ENCODE measurements around the gene SCT. TPM values are rescaled to one million over a fixed set of nuclear protein-coding genes. Genes with fewer than 3 reads are reported as not detected.

Gene SCT
- total and polyA plus RNA-seq, 8 donors = 0.58 to 0.69 TPM; not detected in 6

DNA sequence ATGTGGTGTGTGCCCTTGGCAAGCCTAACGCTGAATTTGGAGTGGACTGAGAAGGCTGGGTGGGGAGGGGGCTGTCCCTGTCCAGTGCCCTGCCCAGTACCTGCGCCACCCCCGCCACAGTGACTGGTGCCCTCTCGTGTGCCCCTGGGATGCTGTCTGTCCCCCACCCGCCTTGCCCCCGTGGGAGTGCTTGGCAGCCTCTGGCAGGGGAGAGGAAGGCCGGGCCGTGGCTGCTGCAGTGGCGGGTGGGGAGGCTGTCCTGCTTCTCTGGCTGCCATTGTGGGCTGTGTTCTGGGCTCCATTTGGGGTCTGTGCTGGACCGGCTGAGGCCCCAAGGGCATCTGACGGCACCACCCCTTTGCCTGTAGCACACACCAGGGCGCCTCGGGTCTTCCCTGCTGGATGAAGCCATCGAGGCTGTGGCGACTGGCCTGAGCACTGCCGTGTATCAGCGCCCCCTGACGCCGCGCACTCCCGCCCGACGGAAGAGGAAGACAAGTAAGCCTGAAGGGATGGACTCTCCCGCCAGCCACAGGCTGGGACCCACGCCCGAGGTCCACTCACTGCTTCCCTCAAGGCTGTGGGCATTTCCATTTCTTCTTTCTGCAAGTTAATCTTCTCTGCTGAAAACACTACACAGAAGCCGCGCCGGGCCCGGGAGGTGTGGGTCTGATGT lies 28.8 kb downstream of the SCT start:
- H3K27me3 ChIP-seq = no peaks in the 10 kb centered on the region
- 93 to 94% methylated on average over 28 to 30 of the region's 30 CpGs for WGBS, 2 donors
- peaks cover 0 to 67% (median 28%) of the 10 kb centered on the region in 3 donors for H3K36me3 ChIP-seq
- FAIRE-seq (no peak), ATAC-seq (peak in 1 of 4 donors; percentile 4), DNase-seq (peak in 1 of 6 donors; percentile 69)
- no peaks in the 10 kb centered on the region for H3K9me3 ChIP-seq
- intact Hi-C loops (cut with DNase I) = no loop called here
- H3K27ac ChIP-seq = no peak overlapping the region
- TF ChIP-seq, protein P1, sequence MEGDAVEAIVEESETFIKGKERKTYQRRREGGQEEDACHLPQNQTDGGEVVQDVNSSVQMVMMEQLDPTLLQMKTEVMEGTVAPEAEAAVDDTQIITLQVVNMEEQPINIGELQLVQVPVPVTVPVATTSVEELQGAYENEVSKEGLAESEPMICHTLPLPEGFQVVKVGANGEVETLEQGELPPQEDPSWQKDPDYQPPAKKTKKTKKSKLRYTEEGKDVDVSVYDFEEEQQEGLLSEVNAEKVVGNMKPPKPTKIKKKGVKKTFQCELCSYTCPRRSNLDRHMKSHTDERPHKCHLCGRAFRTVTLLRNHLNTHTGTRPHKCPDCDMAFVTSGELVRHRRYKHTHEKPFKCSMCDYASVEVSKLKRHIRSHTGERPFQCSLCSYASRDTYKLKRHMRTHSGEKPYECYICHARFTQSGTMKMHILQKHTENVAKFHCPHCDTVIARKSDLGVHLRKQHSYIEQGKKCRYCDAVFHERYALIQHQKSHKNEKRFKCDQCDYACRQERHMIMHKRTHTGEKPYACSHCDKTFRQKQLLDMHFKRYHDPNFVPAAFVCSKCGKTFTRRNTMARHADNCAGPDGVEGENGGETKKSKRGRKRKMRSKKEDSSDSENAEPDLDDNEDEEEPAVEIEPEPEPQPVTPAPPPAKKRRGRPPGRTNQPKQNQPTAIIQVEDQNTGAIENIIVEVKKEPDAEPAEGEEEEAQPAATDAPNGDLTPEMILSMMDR (IDR thresholded peaks at IDR 0.05) = no peak
- H3K4me3 ChIP-seq = no peak overlapping the region
- H3K4me1 ChIP-seq = no peaks in the 10 kb centered on the region

DNA sequence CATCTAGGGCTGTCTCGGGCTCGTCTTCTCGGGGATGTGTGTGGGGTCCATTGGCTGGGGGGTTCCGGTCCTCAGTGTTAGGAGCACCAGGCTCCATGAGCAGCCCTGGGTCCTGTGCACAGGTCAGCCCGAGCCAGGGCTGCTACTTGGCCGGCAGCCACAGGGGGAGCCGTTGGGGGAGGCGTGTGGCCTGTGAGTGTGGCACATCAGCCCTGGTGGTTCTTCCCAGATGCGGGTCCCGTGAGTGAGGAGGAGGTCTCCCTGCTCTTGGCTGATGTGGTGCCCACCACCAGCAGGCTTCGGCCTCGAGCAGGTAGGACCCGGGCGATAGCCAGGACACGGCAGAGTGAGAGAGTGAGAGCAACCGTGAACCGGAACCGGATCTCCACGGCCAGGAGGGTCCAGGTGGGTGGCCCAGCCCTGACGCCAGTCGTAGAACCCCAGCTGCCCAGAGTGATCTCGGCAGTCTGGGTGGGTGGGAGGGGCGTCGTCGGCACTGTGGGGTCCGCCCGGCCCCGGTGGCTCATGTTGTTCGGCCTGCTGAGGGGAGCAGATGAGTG lies 29.7 kb downstream of the SCT start:
- intact Hi-C loops (cut with DNase I) = no loop called here
- DNase-seq (peak in 2 of 6 donors; percentile 41 to 66), FAIRE-seq (no peak), ATAC-seq (no peak)
- no peaks in the 10 kb centered on the region for H3K27me3 ChIP-seq
- H3K9me3 ChIP-seq = no peaks in the 10 kb centered on the region
- no peaks in the 10 kb centered on the region for H3K4me1 ChIP-seq
- peaks cover 0 to 73% (median 28%) of the 10 kb centered on the region in 3 donors for H3K36me3 ChIP-seq
- no peak overlapping the region for H3K27ac ChIP-seq
- H3K4me3 ChIP-seq = no peak overlapping the region
- 90 to 92% methylated on average over 29 of the region's 29 CpGs for WGBS, 2 donors
- TF ChIP-seq, protein P1 (IDR thresholded peaks at IDR 0.05) = no peak

DNA sequence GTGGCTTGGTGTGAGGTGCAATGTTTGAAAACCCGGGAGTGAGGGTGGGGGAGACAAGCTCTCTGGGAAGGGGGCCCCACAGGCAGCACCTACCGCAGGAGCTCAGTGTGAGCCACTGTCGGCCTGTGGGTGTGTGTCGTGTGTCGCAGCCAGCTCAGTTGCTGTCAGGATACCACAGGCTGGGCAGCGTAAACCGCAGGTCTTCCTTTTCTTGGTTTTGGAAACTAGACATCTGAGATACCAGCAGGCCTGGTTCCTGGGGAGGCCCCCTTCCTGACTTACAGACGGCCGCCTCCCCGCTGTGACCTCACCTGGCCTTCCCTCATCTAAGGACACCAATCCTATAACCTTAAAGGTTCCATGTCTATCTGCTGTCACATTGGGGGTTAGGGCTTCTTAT lies 30.6 kb downstream of the SCT start:
- Histone ChIP-seq H3K36me3 (peaks cover 0 to 69% (median 24%) of the 10 kb centered on the region in 3 donors), H3K27ac (no peak overlapping the region), H3K27me3 (no peaks in the 10 kb centered on the region), H3K9me3 (no peaks in the 10 kb centered on the region), H3K4me1 (no peaks in the 10 kb centered on the region), H3K4me3 (no peak overlapping the region)
- DNase-seq = peak in 1 of 6 donors; percentile 34
- intact Hi-C loops (cut with DNase I) = no loop called here
- TF ChIP-seq, protein P1 (IDR thresholded peaks at IDR 0.05) = no peak
- 90 to 98% methylated on average over 10 of the region's 10 CpGs for WGBS, 2 donors
- no peak for FAIRE-seq
- ATAC-seq = no peak

DNA sequence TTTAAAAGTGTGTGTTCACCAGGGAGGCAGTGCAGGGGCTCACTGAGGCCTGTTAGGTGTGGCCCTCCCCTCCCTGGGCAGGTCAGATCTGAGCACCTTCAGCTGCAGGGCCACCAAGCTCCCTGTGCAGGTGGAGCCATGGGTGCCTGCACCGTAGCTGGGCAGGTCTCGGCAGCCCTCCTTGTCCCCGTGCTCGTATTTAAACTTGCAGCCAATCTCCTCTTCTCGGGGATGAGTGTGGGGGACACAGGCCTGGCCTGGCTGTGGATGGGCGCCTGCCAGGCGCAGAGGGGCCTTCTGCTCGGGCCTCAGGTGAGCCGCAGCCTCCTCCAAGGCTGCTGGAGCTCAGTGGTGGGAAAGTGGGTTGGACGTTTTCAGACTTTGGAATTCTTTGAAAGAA lies 31.6 kb downstream of the SCT start:
- WGBS, 2 donors = 92 to 94% methylated on average over 10 of the region's 10 CpGs
- intact Hi-C loops (cut with DNase I) = no loop called here
- FAIRE-seq (no peak), DNase-seq (peak in 1 of 6 donors; percentile 36), ATAC-seq (no peak)
- Histone ChIP-seq H3K27ac (no peak overlapping the region), H3K9me3 (no peaks in the 10 kb centered on the region), H3K36me3 (peaks cover 0 to 76% (median 24%) of the 10 kb centered on the region in 3 donors), H3K27me3 (no peaks in the 10 kb centered on the region), H3K4me3 (no peak overlapping the region), H3K4me1 (no peaks in the 10 kb centered on the region)
- TF ChIP-seq, protein P1 (IDR thresholded peaks at IDR 0.05) = no peak

DNA sequence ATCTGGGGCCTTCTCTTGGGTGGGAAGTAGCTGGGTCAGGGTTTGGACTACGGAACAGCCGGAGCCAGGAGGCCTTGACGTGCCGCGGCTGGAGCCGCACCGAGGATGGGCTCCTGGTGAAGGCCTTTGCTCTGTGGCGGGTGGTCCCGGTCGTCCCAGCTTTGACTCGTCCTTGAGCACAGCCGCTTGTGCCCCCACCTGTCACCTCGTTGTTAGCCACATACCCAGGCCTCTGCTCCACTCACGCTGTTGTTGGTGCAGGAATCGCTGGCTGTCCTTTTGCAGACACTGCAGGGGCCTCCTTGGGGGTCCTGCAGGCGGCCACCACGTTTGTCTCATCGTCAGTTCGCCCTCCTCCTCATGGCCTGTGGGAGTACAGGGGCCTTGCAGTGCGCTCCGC lies 33.6 kb downstream of the SCT start:
- no peak for ATAC-seq
- no peaks in the 10 kb centered on the region for H3K4me1 ChIP-seq
- H3K27me3 ChIP-seq = no peaks in the 10 kb centered on the region
- no peak overlapping the region for H3K27ac ChIP-seq
- H3K9me3 ChIP-seq = no peaks in the 10 kb centered on the region
- WGBS, 2 donors = 91% methylated on average over 21 of the region's 21 CpGs
- no peak for DNase-seq
- H3K4me3 ChIP-seq = no peak overlapping the region
- FAIRE-seq = no peak
- TF ChIP-seq, protein P1 (IDR thresholded peaks at IDR 0.05) = no peak
- H3K36me3 ChIP-seq = peaks cover 0 to 65% (median 16%) of the 10 kb centered on the region in 3 donors
- intact Hi-C loops (cut with DNase I) = no loop called here

Measured in pancreas (tissue), 10 donors.